NCI-H748 (cell line): ENCODE results near the gene VPS29.
"Not testable (repeated sequence)": the region's sequence is repeated elsewhere in the genome, so short reads cannot be mapped to it uniquely, and the experiment has no call there.

ENCODE experiments used
- DNase-seq: peaks from one replicate; lab custom pipeline; 2025; ENCODE audit not compliant: unreplicated experiment; lab: John Stamatoyannopoulos, UW

The VPS29 gene

DNA sequence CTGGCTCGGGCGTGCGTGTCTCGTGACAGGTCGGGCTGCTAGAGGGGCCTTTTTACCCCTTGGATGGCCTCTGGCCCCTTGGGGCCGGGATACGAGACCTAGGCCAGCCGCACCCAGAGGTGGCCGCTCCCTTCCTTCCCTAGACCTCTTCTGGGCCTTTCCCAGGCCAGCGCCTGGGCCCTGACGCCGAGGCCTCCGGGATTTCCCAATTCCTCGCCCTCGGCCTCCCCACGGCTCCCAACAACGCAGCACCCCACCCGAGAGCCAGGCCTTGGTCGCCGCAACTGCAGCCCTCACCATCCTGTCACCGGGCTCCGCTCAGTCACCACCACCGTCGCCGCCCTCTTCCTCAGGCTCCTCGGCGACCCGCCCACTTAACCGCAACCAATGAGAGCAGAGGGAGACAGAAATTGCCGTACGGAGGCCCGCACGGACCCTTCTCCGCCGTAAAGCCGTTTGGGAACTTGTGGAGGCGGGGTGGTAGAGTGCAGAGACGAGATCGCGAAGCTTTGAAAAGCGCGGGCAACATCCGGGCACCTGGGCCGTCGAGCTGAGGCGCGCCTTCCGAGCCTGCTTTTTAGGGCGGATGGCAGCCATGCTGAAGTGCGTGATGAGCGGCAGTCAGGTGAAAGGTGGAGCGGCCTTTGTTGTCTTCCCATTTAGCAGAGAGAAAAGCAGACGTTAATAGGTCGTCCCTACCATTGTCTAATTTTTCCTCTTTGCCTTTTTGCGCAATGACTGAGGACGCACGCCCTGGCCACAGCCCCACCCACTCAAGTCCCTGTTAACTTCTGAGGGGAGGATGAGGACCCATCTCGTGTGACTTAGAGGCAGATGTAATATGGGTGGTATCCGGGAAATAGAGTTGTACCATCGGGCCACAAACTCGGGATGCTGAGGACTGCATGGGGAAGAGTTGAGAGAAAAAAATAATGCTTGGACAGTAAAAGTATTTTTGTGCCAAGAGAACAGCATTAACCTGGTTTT, at the start of gene VPS29, which contains the start of gene RAD9B:
Gene VPS29, minus strand, starts transcription at position 360 of the 987 bp plus-strand sequence. Its CDS starts 60 bp downstream, at position 300.
Gene RAD9B, plus strand, starts transcription at position 580 of the 987 bp plus-strand sequence. Its CDS starts 7 bp downstream, at position 587.
- DNase-seq, result peak; percentile 99

DNA sequence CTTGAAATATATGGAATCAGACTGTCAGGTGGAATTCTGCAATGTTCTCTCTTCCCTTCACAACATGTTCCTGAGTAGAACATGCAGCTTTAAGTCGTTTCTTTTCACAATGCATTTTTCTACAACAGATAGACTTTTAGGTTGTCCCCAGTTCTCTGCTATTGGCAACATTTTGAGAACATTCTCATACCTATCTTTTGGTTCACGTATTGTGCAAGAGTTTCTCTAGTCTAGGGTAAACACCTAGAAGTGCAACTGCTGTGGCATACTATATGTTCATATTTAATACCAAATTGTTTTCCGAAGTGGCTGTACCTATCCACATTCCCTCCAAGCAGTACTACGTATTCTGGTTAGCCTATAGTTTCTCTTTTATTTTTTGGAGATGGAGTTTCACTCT, 49.1 kb upstream of the VPS29 start:
- no peak for DNase-seq

DNA sequence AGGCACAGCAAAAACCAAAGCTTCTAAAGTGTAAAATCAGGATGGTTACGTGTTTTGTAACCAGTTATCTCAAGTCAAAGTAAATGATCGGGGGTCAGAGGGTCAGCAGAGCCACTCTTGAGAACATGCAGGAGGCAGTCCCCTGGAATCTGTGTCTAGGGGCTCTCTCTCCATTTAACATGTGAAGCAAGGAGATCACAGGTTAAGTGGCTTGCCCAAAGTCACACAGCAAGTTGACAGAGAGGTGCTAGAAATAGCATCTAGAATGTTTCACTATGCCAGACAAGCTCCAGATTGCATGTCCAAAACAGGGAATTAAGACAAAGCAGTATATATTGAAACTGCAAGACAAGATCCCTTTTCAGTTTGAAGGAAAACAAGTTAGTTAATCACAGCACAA, 47.8 kb upstream of the VPS29 start:
- DNase-seq, result no peak

DNA sequence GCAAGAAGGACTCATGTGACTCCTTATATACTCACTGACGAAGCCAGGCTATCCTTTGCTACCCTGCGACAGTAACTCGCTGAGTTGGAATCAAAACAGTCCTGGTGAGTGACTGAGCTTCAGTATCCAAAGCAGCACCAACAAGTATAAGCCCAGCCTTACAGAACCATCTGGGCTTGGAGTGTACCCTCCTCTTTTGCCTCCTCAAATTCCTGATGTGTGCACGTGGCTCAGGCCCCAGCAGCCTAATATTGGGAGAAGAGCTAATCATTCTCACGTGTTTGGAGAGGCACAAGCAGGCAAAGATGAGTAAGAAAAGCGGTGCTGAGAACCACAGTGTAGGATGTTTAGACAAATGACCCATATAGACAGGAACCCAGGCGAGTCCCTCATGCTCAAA, 46.8 kb upstream of the VPS29 start:
- DNase-seq, result no peak

DNA sequence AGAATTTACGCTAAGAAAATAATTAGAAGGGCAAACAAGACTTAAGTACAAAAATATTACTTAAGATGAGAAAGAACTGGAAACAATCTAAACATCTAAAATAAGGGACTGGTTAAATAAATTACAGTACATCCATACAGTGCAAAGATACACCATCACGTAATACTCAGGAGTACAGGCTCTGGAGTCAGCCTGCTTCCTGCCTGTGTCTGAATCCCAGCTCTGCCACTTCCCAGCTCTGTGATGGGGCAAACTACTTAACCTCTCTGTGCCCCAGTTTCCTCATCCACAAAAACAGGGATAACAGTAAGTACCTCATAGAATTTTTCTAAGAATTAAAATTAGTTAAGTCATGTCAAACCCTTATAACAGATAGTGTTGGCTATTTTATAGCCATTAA, 45.2 kb upstream of the VPS29 start:
- no peak for DNase-seq

DNA sequence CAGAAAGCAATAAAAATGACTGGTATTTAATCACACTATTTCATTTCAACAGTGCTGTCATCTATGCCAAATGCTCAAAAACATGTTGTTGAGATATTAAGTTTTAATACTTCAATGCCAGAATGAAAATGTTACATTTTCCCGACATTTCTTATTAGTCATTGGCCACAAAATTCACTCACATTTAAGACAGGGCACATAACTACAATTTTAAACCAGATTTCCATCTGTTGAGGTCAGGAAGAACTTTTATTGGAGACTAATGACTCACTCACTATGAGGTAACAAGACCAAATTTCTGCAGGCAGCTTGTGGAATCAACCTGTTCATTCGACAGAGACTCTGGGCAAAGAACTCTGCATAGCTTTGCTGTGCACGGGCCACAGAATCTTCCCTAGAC, 44.4 kb upstream of the VPS29 start:
- DNase-seq, result no peak

DNA sequence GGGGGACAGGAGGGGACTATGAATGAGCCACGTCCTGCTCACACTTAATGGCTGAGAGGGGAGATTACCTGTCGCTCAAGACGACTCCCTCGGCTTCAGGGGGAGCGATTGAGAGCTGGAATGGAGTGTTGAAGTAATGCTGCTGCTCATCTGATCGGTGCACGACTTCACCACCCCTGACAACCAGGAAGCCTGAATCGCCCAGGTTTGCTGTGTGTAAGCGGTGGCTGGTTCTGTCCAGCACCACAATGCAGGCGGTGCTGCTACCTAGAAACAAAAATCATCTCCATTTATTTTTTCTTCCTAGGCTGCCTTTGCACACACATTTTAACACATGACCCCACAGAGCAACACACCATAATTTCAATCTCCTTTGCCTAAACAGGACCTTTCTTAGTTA, 43.9 kb upstream of the VPS29 start:
- no peak for DNase-seq

DNA sequence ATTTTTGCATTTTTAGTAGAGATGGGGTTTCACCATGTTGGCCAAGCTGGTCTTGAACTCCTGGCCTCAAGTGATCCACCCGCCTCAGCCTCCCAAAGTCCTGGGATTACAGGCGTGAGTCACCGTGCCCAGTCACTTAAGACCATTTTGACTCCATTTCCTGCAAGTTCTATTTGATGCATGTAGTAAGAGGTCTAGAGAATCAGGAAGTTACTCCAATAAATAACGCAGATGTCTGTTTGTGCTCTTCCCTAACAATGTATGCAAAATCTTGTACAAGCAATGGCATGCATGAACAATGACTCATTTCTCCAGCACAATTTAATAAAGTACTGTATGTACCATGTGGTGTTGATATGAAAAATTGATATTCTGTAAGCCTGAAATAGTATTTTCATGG, 43.3 kb upstream of the VPS29 start:
- not testable (repeated sequence) for DNase-seq

DNA sequence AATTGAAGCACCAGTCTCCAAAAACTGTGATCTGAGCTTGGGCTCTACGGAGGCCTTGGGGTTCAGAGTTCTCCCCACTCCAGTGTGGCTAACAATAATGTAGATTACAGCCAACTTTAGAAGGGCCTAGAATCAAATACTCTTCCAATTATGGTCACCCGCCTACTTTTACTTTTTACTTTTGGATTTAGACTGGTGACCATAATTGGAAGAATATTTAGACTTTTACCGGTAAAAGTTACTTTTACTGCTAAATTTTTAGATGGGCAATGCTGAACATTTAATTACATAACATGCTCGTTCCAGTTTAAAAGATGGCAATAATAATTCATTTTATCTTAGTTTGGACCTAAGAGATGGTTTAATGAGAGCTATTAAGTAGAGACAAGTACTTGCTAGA, 42.1 kb upstream of the VPS29 start:
- DNase-seq, result no peak

DNA sequence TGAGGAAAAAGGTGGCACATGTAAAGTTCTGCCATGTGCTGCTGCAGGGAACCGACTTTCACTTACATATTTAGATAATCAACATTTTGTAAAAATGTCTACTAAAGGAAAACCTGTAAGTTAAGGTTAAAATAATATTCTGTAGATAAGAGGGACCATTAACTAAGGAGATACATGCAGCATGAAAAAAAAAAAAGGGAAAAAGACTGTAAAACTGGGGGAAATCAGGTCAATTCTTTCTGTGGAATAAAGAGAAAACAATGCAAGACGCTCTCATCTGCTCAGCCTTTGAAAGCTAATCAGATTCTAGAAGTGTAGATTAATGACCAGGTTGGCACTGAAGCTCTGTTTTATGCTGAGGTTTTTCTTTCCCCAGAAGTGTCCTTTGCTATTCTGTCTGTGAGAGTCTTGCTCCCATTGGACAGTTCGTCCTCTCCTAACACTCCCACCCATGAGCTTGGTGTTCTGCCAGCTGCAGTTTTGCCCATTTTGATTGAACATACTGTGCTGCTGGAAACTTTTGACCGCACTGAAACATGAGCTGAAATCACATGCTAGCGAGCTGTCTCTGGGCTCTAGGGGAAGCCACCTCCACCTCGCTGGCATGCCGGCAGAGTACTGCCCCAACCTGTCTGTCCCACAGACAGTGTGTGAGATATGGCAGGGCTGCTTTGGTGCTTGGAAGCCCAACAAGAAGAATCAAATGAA, 41.5 kb upstream of the VPS29 start:
- DNase-seq, result no peak

DNA sequence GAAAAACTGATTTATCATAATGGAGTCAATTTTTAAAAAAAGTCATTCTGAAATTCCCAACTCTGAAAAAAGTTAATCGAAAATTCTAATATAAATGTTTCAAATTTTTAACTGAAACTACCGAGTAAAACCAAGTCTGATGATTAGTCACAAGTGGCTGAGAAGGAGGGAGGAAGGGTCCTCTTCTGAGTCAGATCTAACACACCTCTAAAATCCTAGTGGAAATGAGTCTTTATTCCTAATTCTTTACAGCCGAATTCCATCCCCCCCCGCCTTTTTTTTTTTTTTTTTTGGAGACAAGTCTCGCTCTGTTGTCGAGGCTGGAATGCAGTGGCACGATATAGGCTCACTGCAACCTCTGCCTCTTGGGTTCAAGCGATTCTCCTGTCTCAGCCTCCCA, 38.1 kb upstream of the VPS29 start:
- no peak for DNase-seq

DNA sequence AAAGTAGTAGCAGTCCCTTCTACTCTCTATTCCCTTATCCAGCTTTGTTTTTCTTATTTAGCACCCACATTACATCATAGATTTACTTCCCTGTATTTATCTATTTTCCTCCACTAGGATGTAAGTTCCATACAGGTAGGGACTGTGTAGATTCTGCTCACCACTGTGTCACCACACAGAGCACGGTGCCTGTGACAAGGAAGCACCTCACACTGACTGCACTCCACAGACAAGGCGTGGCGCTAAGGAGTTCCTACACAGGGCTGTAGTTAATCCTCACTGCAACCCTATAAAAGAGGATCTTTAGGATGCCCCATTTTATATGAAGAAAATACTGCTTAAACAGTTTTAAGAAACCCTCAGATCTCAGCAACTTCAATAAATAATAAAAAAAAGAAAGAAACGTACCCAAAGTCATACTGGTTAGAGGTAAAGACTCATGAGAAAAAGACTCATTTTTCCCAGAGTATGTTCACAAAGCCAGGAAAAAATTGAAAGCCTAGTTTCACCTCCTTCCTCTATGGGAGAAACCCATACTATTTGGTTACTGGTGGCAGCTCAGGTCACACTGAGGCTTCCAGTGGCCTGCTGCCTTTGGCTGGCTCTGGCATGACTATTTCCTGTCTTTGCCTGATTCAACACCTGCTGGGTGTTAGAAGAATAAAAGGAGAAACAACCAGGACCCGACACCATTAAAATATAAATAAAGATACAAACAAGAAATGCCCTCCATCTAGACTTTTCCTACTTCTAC, 37.1 kb upstream of the VPS29 start:
- DNase-seq, result no peak

DNA sequence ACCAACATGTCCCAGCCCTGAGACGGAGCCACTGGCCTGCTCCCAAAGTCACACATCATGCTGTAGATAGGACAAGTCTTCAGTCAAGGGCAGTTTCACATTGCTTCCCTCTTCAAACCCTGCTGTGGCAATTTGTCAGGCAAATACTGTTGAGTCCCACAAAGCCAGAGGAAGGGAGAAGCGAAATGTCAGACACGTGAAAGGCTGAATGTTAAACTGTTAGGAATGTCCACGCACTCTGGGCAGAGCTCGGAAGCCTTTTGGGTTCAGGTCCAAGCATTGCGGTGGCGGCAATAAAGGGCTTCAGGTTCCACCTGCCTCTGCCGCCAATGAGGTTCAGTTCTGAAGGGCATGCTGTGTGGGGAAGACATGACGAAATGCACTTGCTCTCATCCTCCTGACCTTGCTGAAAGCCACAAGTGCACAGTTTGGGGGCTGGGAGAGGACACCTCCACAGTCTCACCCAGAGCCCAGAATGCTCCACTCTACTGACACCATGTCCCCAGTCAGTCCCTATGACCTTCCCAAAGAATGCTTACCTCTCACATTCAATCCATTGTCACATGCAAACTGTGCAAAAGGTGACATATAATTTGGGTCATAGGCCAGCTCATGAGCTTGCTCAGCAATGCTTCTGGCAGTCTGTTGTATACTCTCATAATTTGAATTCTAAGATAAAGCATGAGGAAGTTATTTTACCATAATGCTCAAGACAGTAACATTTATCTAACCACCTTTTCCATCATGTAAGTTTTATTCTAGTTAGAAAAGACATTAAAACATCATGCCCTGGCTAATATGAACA, 35.9 kb upstream of the VPS29 start:
- DNase-seq, result no peak

DNA sequence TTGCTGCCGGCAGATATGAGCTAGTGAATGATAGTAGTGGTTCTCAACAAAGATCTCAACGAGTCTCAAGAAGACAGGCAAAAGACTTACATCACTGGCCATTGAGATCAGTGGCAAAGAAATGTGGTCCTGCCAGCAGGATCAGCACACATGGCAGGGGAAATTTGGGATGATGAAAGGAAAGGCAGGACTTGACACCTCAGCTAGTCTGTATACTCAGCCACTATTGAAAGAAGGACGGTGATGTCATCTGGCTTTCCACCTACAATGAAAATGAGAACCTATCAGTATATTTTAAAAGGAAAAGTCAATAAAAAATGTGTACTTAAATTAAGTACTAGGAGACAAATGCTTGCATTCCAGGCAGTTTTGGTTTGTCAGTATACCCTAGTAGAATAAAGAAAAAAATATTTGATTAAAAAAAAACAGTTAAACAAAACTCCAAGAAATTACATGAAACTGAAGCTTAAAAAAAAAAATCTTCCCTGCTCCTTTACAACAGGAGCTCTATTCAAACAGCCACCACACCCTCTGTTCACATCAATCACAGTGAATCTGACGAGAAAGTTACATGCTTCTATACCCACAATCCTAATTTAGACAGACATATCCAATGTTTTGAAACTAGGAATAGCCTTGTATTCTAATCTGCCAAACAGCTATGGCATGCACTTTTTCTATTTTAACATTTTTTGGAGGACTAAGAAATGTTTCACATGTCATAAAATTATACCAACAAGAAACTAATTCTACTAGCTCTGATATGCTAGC, 35.1 kb upstream of the VPS29 start:
- DNase-seq, result no peak

DNA sequence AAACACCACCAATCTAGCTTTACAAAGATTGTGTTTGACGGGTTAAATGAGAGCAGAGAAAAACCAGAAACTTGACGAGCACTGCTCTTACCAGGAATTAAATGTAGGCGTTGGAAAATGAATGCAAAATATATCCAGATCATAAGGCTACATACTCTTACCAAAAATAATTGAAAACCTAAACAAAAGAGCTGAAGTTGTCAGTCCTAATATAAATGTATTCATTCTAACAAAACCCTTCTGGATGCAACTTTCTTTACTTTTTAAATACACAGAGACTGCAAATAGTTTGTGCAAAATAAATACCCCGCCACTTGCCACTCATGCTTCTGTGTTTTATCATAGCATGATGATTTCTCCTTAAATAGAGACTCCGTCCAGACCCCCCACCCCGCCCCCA, 32.9 kb upstream of the VPS29 start:
- DNase-seq, result no peak

DNA sequence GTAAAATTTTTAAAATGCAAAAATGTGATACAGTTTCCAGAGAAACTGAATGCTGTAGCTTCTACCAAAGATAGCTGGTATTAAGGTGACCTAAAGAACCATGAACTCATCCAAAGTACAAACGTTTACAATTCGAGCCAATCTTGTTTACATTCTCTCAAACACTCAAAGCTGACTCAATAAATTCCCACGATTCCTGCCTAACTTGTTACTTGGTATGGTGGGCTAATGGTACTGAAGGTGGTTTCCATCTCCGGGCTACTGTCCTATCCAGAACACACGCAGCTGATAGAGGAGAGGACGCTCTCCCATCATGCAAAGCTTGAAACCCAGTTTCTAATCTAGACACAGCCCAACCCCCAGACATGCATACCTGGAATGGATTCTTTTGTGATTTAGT, 31.7 kb upstream of the VPS29 start:
- no peak for DNase-seq

DNA sequence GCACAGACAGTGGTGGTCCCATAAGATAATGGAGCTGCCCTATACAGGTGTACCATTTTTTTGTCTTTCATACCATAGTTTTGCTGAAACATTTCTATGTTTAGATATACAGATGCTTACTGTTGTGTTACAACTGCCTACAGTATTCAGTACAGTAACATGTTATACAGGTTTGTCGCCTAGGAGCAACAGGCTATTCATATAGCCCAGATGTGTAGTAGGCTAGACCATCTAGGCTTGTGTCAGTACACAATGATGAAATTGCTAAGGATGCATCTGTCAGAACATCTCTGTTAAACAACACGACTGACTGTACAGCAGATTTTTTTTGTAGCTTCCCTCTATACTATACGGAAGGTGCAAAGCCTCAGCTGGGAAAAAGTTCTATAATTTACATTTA, 30.7 kb upstream of the VPS29 start:
- DNase-seq, result no peak

DNA sequence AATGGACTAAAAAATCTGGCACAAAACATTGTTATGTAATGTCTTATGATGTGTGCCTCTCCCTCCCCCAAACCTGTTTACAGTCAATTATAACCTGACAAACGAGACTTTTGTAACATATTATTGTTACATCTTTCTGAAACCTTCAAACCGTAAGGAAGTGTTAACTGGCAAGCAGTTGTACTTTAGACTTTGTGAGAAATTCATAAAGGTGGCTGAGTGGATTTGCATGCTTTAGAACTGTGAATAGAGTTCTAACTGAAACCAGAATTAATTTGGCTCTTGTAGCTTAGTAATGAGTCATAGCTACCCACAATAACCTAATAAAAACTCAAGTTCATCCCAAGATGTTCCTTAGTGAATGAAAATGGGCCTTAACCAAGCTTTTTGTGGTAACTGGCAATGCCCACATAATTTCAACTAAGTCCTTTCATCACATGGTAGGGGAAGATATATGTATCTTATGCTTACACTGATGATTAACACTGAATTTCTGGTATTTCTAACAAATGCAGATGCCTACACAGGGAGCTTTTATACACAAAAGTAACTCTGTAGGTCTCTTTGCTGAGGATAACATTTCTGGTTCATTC, 29.9 kb upstream of the VPS29 start:
- DNase-seq, result no peak

DNA sequence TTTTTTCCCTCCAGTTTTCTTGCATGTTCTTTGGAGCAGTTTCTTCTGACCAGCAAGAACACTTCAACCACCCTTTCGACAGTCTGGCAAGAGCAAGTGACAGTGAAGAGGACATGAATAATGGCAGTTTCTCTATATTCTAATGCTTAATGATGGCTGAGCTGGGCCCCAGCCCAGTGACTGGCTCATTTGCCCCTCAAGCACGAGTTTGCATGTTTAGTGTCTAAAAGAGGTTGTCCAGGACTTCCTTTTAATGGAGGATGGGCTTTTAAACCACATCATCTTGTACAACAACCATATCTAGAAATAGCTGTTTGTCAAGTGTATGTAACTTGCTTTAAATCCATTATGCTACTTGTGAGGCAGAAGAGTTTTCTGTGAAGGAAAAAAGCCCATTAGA, 28.6 kb upstream of the VPS29 start:
- DNase-seq, result no peak
